DND-41 (cell line): ENCODE data around the gene RGCC.

ENCODE experiments used
- EZH2 ChIP-seq: IDR thresholded peaks from 3 replicates; pipeline ENCODE4 v1.6.1; 2012; ENCODE audit warnings: borderline replicate concordance, low read depth, mild to moderate bottlenecking, moderate library complexity, low read length, inconsistent platforms; ENCODE audit not compliant: severe bottlenecking
- TF ChIP-seq, protein P1 (sequence below): IDR thresholded peaks from 2 replicates; pipeline ENCODE4 v1.5.1; 2012; ENCODE audit warnings: borderline replicate concordance, low read length, moderate library complexity, mild to moderate bottlenecking; ENCODE audit not compliant: poor library complexity, severe bottlenecking; ENCODE audit errors: extremely low read depth

DNA sequence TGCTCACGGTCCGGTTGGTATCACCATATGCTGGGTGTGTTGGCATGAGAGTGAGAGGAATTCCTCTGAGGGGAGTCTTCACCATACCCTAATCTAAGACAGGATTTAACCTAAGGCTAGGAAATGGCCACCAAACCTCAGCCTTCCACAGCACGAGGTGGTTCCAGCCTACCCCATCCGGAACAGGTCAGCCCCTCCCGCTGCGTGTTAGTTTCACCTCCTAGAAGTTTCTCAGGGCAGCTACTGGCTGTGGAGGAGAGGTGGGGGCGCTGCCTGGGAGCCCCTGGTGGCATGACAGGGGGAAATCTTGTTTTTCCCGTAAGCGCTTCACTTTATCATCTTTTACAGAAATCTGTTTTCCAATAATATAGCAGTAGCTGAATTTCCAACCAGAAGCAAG is 55.1 kb downstream of the RGCC start:
- TF ChIP-seq EZH2 = no peak
- TF ChIP-seq, protein P1, sequence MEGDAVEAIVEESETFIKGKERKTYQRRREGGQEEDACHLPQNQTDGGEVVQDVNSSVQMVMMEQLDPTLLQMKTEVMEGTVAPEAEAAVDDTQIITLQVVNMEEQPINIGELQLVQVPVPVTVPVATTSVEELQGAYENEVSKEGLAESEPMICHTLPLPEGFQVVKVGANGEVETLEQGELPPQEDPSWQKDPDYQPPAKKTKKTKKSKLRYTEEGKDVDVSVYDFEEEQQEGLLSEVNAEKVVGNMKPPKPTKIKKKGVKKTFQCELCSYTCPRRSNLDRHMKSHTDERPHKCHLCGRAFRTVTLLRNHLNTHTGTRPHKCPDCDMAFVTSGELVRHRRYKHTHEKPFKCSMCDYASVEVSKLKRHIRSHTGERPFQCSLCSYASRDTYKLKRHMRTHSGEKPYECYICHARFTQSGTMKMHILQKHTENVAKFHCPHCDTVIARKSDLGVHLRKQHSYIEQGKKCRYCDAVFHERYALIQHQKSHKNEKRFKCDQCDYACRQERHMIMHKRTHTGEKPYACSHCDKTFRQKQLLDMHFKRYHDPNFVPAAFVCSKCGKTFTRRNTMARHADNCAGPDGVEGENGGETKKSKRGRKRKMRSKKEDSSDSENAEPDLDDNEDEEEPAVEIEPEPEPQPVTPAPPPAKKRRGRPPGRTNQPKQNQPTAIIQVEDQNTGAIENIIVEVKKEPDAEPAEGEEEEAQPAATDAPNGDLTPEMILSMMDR = no peak
